Mesenchymal stem cell (in vitro differentiated cells and primary cell): ENCODE data around the gene OR7A17.

Source experiments
- DNase-seq: peaks from one replicate; pipeline ENCODE4 v3.0.0-alpha.2; 2013
- H2AFZ ChIP-seq: one replicate; pipeline ENCODE4 v1.6.1; 2013; ENCODE audit warnings: low read depth, mild to moderate bottlenecking, control low read depth, inconsistent platforms, low read length, moderate library complexity
- H2AK5ac ChIP-seq: 2 replicates; pipeline ENCODE4 v1.6.1; 2013; ENCODE audit warnings: low read length, moderate library complexity, mild to moderate bottlenecking, inconsistent platforms; ENCODE audit not compliant: severe bottlenecking
- H2BK120ac ChIP-seq: one replicate; pipeline ENCODE4 v1.6.1; 2013; ENCODE audit warnings: low read depth, mild to moderate bottlenecking, inconsistent platforms, low read length, moderate library complexity
- H2BK12ac ChIP-seq, 2 experiments: one replicate each; pipeline ENCODE4 v1.6.1; 2013; ENCODE audit warnings: inconsistent platforms in 2 of 2, low read length in 2 of 2, mild to moderate bottlenecking in 2 of 2, moderate library complexity in 2 of 2, control low read depth in 1 of 2
- H2BK15ac ChIP-seq: one replicate; pipeline ENCODE4 v1.6.1; 2013; ENCODE audit warnings: mild to moderate bottlenecking, low read depth, inconsistent platforms; ENCODE audit not compliant: poor library complexity, severe bottlenecking
- H2BK5ac ChIP-seq: 2 replicates; pipeline ENCODE4 v1.6.1; 2013; ENCODE audit warnings: low read depth, mild to moderate bottlenecking, low read length, control low read depth, inconsistent platforms; ENCODE audit not compliant: poor library complexity, severe bottlenecking
- H3K14ac ChIP-seq, 2 experiments: one replicate each; pipeline ENCODE4 v1.6.1; 2013; ENCODE audit warnings: inconsistent platforms in 2 of 2, low read length in 2 of 2, control low read depth in 1 of 2, mild to moderate bottlenecking in 1 of 2, moderate library complexity in 1 of 2
- H3K18ac ChIP-seq, 2 experiments: one replicate each; pipeline ENCODE4 v1.6.1; 2013; ENCODE audit warnings: inconsistent platforms in 2 of 2, low read length in 2 of 2, control low read depth in 1 of 2, low read depth in 1 of 2, mild to moderate bottlenecking in 1 of 2
- H3K23ac ChIP-seq, 2 experiments: one replicate each; pipeline ENCODE4 v1.6.1; 2013; ENCODE audit warnings: inconsistent platforms in 2 of 2, low read length in 2 of 2, mild to moderate bottlenecking in 2 of 2, moderate library complexity in 2 of 2, control low read depth in 1 of 2
- H3K27ac ChIP-seq: 2 replicates; pipeline ENCODE4 v1.5.1; 2013; ENCODE audit warnings: mild to moderate bottlenecking, moderate library complexity, low read length, control low read depth, inconsistent platforms; ENCODE audit not compliant: poor library complexity, severe bottlenecking
- H3K27me3 ChIP-seq, 2 experiments: 2 replicates each; pipeline versions ENCODE4 v1.6.1 to v1.7.0; 2013; ENCODE audit warnings: low read length in 2 of 2, mild to moderate bottlenecking in 2 of 2, moderate library complexity in 2 of 2, control low read depth in 1 of 2, inconsistent platforms in 1 of 2; ENCODE audit not compliant: control insufficient read depth in 1 of 2, insufficient read depth in 1 of 2
- H3K36me3 ChIP-seq, 2 experiments: 2 replicates each; pipeline versions ENCODE4 v1.6.1 to v1.7.0; 2013; ENCODE audit warnings: low read length in 2 of 2, control low read depth in 1 of 2, inconsistent platforms in 1 of 2, low read depth in 1 of 2, mild to moderate bottlenecking in 1 of 2; ENCODE audit not compliant: insufficient read depth in 2 of 2, control insufficient read depth in 1 of 2
- H3K4ac ChIP-seq, 2 experiments: one replicate each; pipeline ENCODE4 v1.6.1; 2013; ENCODE audit warnings: inconsistent platforms in 2 of 2, low read length in 2 of 2, mild to moderate bottlenecking in 2 of 2, moderate library complexity in 2 of 2, control low read depth in 1 of 2, low read depth in 1 of 2
- H3K4me1 ChIP-seq: 2 replicates; pipeline ENCODE4 v1.6.1; 2013; ENCODE audit warnings: low read depth, low read length, control low read depth; ENCODE audit not compliant: control insufficient read depth, insufficient read depth
- H3K4me2 ChIP-seq: 2 replicates; pipeline ENCODE4 v1.6.1; 2013; ENCODE audit warnings: low read length, mild to moderate bottlenecking, inconsistent platforms; ENCODE audit not compliant: poor library complexity, severe bottlenecking
- H3K4me3 ChIP-seq, 2 experiments: 2 replicates each; pipeline versions ENCODE4 v1.5.1 to v1.7.0; 2013; ENCODE audit warnings: low read length in 2 of 2, mild to moderate bottlenecking in 2 of 2, control low read depth in 1 of 2, low read depth in 1 of 2; ENCODE audit not compliant: insufficient read depth in 1 of 2
- H3K79me1 ChIP-seq: replicated peaks from 2 replicates; pipeline ENCODE4 v1.6.1; 2013; ENCODE audit warnings: mild to moderate bottlenecking, control low read depth, low read length, inconsistent platforms; ENCODE audit not compliant: poor library complexity, severe bottlenecking
- H3K9ac ChIP-seq: 2 replicates; pipeline ENCODE4 v1.7.0; 2013; ENCODE audit warnings: mild to moderate bottlenecking, low read length, moderate library complexity
- H3K9me3 ChIP-seq: 2 replicates; pipeline ENCODE4 v1.7.0; 2013; ENCODE audit warnings: mild to moderate bottlenecking, low read length; ENCODE audit not compliant: control insufficient read depth
- H4K8ac ChIP-seq: one replicate; pipeline ENCODE4 v1.6.1; 2013; ENCODE audit warnings: inconsistent platforms, mild to moderate bottlenecking, low read length, moderate library complexity
- H4K91ac ChIP-seq: one replicate; pipeline ENCODE4 v1.6.1; 2013; ENCODE audit warnings: mild to moderate bottlenecking, low read length, inconsistent platforms
- WGBS: methylation state at CpG from one replicate; pipeline ENCODE4 v1.1.7; 2013; ENCODE audit warnings: mixed read lengths; 5-methylcytosine and 5-hydroxymethylcytosine counted together

The OR7A17 gene

DNA sequence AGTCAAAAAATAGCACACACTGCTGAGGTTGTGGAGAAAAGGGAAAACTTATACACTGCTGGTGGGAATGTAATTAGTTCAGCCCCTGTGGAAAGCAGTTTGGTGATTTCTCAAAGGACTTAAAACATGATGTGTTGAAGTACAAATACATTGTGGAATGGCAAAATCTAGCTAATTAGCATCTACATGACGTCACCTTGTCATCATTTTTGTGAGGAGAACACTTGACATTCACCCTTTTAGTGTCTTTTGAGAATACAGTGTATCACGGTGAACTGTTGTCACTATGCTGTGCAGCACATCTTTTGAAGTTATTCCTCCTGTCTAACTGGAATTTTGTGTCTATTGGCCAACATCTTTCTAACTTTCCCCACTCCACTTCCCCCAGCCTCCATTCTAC lies 42.8 kb downstream of the OR7A17 start:
- H2BK120ac ChIP-seq, result no peak overlapping the region
- no peak overlapping the region for H2BK12ac ChIP-seq
- no peak overlapping the region for H2BK15ac ChIP-seq
- no peak overlapping the region for H2AK5ac ChIP-seq
- 50% methylated on average over 2 of the region's 2 CpGs for WGBS
- no peaks in the 10 kb centered on the region for H3K36me3 ChIP-seq
- H3K18ac ChIP-seq, result no peak overlapping the region
- no peak overlapping the region for H3K4me3 ChIP-seq
- H3K9me3 ChIP-seq, result no peaks in the 10 kb centered on the region
- H3K79me1 ChIP-seq, result no peaks in the 10 kb centered on the region
- H4K8ac ChIP-seq, result no peak overlapping the region
- H2BK5ac ChIP-seq, result no peak overlapping the region
- no peak for DNase-seq
- no peak overlapping the region for H2AFZ ChIP-seq
- H3K4me2 ChIP-seq, result no peak overlapping the region
- peaks cover 0 to 6% of the 10 kb centered on the region in 2 experiments for H3K27me3 ChIP-seq
- H3K4me1 ChIP-seq, result no peaks in the 10 kb centered on the region
- no peak overlapping the region for H3K4ac ChIP-seq
- no peak overlapping the region for H3K14ac ChIP-seq
- H3K9ac ChIP-seq, result no peak overlapping the region
- H3K23ac ChIP-seq, result no peak overlapping the region
- no peak overlapping the region for H4K91ac ChIP-seq
- H3K27ac ChIP-seq, result no peak overlapping the region

GRCh38 chr19:14840206-14840605 lies 45.7 kb downstream of the OR7A17 start:
- DNase-seq, result no peak
- H3K9me3 ChIP-seq, result no peaks in the 10 kb centered on the region
- H3K4me3 ChIP-seq, result no peak overlapping the region
- no peak overlapping the region for H3K23ac ChIP-seq
- H3K4me1 ChIP-seq, result no peaks in the 10 kb centered on the region
- H3K27ac ChIP-seq, result no peak overlapping the region
- H3K36me3 ChIP-seq, result no peaks in the 10 kb centered on the region
- peaks cover 0 to 13% of the 10 kb centered on the region in 2 experiments for H3K27me3 ChIP-seq
- H2BK15ac ChIP-seq, result no peak overlapping the region
- H2BK5ac ChIP-seq, result no peak overlapping the region
- no peak overlapping the region for H3K9ac ChIP-seq
- H3K14ac ChIP-seq, result no peak overlapping the region
- H3K4me2 ChIP-seq, result no peak overlapping the region
- no peak overlapping the region for H3K4ac ChIP-seq
- no peak overlapping the region for H2AFZ ChIP-seq
- WGBS, result no CpG with 5 or more reads among the region's 1 CpG
- no peaks in the 10 kb centered on the region for H3K79me1 ChIP-seq
- no peak overlapping the region for H4K8ac ChIP-seq
- H2AK5ac ChIP-seq, result no peak overlapping the region
- H2BK120ac ChIP-seq, result no peak overlapping the region
- H2BK12ac ChIP-seq, result no peak overlapping the region
- H3K18ac ChIP-seq, result no peak overlapping the region
- no peak overlapping the region for H4K91ac ChIP-seq

DNA sequence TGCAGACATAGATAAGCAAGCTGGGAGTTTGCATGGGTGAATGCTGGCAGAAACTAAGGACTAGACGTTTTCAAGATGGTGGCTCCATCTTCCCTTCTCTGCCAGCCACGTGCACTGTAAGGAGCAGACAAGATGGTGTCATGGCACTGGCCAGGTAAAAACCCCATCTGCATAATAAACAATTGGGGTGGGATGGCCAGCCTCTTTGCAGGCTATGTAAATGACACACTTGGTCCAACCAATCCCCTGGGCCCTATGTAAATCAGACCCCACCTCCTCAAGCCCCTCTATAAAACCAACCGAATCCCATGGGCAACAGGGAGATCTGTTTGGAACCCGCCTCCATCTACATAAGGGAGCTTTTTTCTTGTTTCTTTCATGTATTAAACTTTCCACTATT lies 48.5 kb downstream of the OR7A17 start:
- Histone ChIP-seq H3K9ac (no peak overlapping the region), H2BK5ac (no peak overlapping the region), H3K27me3 (peaks cover 0 to 9% of the 10 kb centered on the region in 2 experiments), H2BK15ac (no peak overlapping the region), H2BK12ac (no peak overlapping the region), H3K9me3 (no peaks in the 10 kb centered on the region), H3K14ac (no peak overlapping the region), H3K4ac (no peak overlapping the region), H3K36me3 (no peaks in the 10 kb centered on the region), H3K4me2 (no peak overlapping the region), H2AK5ac (no peak overlapping the region), H4K8ac (no peak overlapping the region), H3K27ac (no peak overlapping the region), H3K79me1 (no peaks in the 10 kb centered on the region), H2BK120ac (no peak overlapping the region), H3K4me3 (no peak overlapping the region), H2AFZ (no peak overlapping the region), H4K91ac (no peak overlapping the region), H3K23ac (no peak overlapping the region), H3K18ac (no peak overlapping the region), H3K4me1 (no peaks in the 10 kb centered on the region)
- DNase-seq, result no peak
- 41% methylated on average over 4 of the region's 4 CpGs for WGBS

- Histone ChIP-seq H3K4ac (no peak within 1 kb of the TSS), H2BK5ac (no peak within 1 kb of the TSS), H3K4me1 (no peaks in the 10 kb centered on the region), H2BK12ac (no peak within 1 kb of the TSS), H3K14ac (no peak within 1 kb of the TSS), H3K27me3 (peaks cover 0 to 9% of the 10 kb centered on the region in 2 experiments), H3K23ac (no peak within 1 kb of the TSS), H3K9me3 (no peaks in the 10 kb centered on the region), H3K79me1 (no peaks in the 10 kb centered on the region), H3K9ac (no peak within 1 kb of the TSS), H4K8ac (no peak within 1 kb of the TSS), H3K27ac (no peak within 1 kb of the TSS), H3K18ac (no peak within 1 kb of the TSS), H3K4me3 (no peak within 1 kb of the TSS), H2AFZ (no peak within 1 kb of the TSS), H2BK120ac (no peak within 1 kb of the TSS), H4K91ac (no peak within 1 kb of the TSS), H3K4me2 (no peak within 1 kb of the TSS), H3K36me3 (no peaks in the 10 kb centered on the region), H2AK5ac (no peak within 1 kb of the TSS), H2BK15ac (no peak within 1 kb of the TSS)
- no peak for DNase-seq
- WGBS, result 50% methylated on average over 1 of the region's 1 CpG
These were observed 50.9 kb downstream of the OR7A17 start, which contains the start of the genes OR7A5 and OR7C1 for GRCh38 chr19:14835011-14835410. Gene OR7A5, minus strand, starts transcription at chr19:14835185. Its CDS starts 6,944 bp downstream, at chr19:14828241. Gene OR7C1, minus strand, starts transcription at chr19:14835185. Its CDS starts 35,049 bp downstream, at chr19:14800136.
